Body of pancreas (tissue), 4 donors: ENCODE results near the gene WDFY4.

Source experiments
- POLR2A ChIP-seq, 3 donors: fragments of 450-650 bp; IDR thresholded peaks; one replicate each; pipeline ENCODE4 v1.6.1; 2016; ENCODE audit warnings: antibody characterized with exemption in 3 of 3, mild to moderate bottlenecking in 2 of 3
- TF ChIP-seq, protein P1 (sequence below), 7 experiments: fragments of 450-650 bp in 4 of 7; fragments of 200-600 bp in 3 of 7; sonication (generic) in 3 of 7; IDR thresholded peaks; one replicate each; pipeline ENCODE4 v1.5.1; 2016 to 2019; ENCODE audit warnings: antibody characterized with exemption in 7 of 7

DNA sequence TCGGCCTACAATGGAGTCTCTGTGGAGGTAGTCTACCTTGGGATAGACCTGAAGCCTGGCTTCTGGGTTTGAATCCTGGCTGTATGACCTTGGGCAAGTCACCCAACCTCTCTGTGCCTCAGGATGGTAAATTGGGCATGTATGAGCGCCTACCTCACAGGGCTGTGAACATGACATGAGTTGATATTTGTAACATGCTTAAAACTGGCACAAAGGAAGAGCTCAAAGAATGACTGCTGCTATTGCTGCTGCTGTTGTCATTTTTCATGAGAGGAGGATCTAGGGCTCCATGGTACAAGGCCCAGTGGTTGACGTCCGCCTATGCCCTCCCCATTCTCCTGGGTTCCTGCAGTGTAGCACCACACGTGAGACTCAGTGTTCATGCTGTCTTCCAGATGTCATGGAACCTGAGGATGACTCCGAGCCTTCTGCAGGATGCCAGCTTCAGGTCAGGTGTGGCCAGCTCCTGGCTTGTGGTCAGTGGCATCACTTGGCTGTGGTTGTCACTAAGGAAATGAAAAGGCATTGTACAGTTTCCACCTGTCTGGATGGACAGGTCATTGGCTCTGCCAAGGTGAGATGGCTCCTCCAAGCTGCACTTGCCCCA lies 95.0 kb downstream of the WDFY4 start:
- TF ChIP-seq, protein P1, sequence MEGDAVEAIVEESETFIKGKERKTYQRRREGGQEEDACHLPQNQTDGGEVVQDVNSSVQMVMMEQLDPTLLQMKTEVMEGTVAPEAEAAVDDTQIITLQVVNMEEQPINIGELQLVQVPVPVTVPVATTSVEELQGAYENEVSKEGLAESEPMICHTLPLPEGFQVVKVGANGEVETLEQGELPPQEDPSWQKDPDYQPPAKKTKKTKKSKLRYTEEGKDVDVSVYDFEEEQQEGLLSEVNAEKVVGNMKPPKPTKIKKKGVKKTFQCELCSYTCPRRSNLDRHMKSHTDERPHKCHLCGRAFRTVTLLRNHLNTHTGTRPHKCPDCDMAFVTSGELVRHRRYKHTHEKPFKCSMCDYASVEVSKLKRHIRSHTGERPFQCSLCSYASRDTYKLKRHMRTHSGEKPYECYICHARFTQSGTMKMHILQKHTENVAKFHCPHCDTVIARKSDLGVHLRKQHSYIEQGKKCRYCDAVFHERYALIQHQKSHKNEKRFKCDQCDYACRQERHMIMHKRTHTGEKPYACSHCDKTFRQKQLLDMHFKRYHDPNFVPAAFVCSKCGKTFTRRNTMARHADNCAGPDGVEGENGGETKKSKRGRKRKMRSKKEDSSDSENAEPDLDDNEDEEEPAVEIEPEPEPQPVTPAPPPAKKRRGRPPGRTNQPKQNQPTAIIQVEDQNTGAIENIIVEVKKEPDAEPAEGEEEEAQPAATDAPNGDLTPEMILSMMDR (IDR thresholded peaks at IDR 0.05) = no peak
- no peak for TF ChIP-seq POLR2A (IDR thresholded peaks at IDR 0.05)
